GM23338 (cell line): ENCODE data around the gene MARF1. TPM values are rescaled to one million over a fixed set of nuclear protein-coding genes. Genes with fewer than 3 reads are reported as not detected.

Experiments used
- CREB1 ChIP-seq: fragments of 250-450 bp; sonication (Bioruptor Pico); IDR thresholded peaks from 2 replicates; pipeline ENCODE4 v1.5.0; 2020; ENCODE audit warnings: low read depth, mild to moderate bottlenecking, moderate library complexity
- ETS1 ChIP-seq: IDR thresholded peaks from 2 replicates; pipeline ENCODE4 v1.6.1; 2016; ENCODE audit warnings: antibody characterized with exemption
- NANOG ChIP-seq: IDR thresholded peaks from 2 replicates; pipeline ENCODE4 v1.6.1; 2016; ENCODE audit warnings: antibody characterized with exemption, borderline replicate concordance
- POLR2AphosphoS5 ChIP-seq: IDR thresholded peaks from 2 replicates; pipeline ENCODE4 v1.6.1; 2016; ENCODE audit warnings: antibody characterized with exemption, low read depth
- ZNF114 ChIP-seq: fragments of 250-450 bp; sonication (Bioruptor Pico); IDR thresholded peaks from 2 replicates; pipeline ENCODE4 v1.5.0; 2020; ENCODE audit warnings: mild to moderate bottlenecking, moderate library complexity
- ZNF462 ChIP-seq: fragments of 250-450 bp; sonication (Bioruptor Pico); IDR thresholded peaks from 2 replicates; pipeline ENCODE4 v1.5.0; 2020; ENCODE audit warnings: mild to moderate bottlenecking, moderate library complexity
- polyA plus RNA-seq: library from polyadenylated mRNA; unstranded; fragments of >200 nt; fragmentation: Nextera tagmentation; extraction: Ambion mirVana; gene quantifications from 2 replicates; pipeline ENCODE4 v1.2.1, GENCODE V29; 2016
- total RNA-seq: library from RNA; depleted of rRNA; stranded (reverse); fragments of >200 nt; shearing (Covaris generic); gene quantifications from 2 replicates; pipeline ENCODE4 v1.2.3, GENCODE V29; 2014
- TF ChIP-seq, protein P1 (sequence below): IDR thresholded peaks from one replicate; pipeline ENCODE4 v1.6.1; 2018; ENCODE audit warnings: antibody characterized with exemption; ENCODE audit not compliant: unreplicated experiment

MARF1 gene
- total and polyA plus RNA-seq, 2 experiments from 2014 or later, result 8.3 to 16.0 TPM

- TF ChIP-seq ZNF462 (CRISPR knock-in tag) (no peak), ZNF114 (no peak), NANOG (no peak), CREB1 (CRISPR knock-in tag) (no peak), POLR2AphosphoS5 (no peak), ETS1 (no peak)
- TF ChIP-seq, protein P1, sequence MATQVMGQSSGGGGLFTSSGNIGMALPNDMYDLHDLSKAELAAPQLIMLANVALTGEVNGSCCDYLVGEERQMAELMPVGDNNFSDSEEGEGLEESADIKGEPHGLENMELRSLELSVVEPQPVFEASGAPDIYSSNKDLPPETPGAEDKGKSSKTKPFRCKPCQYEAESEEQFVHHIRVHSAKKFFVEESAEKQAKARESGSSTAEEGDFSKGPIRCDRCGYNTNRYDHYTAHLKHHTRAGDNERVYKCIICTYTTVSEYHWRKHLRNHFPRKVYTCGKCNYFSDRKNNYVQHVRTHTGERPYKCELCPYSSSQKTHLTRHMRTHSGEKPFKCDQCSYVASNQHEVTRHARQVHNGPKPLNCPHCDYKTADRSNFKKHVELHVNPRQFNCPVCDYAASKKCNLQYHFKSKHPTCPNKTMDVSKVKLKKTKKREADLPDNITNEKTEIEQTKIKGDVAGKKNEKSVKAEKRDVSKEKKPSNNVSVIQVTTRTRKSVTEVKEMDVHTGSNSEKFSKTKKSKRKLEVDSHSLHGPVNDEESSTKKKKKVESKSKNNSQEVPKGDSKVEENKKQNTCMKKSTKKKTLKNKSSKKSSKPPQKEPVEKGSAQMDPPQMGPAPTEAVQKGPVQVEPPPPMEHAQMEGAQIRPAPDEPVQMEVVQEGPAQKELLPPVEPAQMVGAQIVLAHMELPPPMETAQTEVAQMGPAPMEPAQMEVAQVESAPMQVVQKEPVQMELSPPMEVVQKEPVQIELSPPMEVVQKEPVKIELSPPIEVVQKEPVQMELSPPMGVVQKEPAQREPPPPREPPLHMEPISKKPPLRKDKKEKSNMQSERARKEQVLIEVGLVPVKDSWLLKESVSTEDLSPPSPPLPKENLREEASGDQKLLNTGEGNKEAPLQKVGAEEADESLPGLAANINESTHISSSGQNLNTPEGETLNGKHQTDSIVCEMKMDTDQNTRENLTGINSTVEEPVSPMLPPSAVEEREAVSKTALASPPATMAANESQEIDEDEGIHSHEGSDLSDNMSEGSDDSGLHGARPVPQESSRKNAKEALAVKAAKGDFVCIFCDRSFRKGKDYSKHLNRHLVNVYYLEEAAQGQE, result no peak
Measured at GRCh38 chr16:15566095-15566494, 76.9 kb downstream of the MARF1 start (continued).
